ENCODE measurements around the gene SYNE3.

- no peak for TF ChIP-seq CTCF (IDR thresholded peaks at IDR 0.05)
- no peak for TF ChIP-seq POLR2A (IDR thresholded peaks at IDR 0.05)
Observed at GRCh38 chr14:95479494-95479893, 37.0 kb downstream of the SYNE3 start.
